GM18498 (cell line): ENCODE data around the gene NT5DC3.

Experiments
- ATAC-seq: cut with Tn5 transposase; IDR thresholded peaks from one replicate; pipeline ENCODE4 v1.9.1; 2021; ENCODE audit warnings: mild to moderate bottlenecking, moderate library complexity; ENCODE audit not compliant: unreplicated experiment

The NT5DC3 gene

DNA sequence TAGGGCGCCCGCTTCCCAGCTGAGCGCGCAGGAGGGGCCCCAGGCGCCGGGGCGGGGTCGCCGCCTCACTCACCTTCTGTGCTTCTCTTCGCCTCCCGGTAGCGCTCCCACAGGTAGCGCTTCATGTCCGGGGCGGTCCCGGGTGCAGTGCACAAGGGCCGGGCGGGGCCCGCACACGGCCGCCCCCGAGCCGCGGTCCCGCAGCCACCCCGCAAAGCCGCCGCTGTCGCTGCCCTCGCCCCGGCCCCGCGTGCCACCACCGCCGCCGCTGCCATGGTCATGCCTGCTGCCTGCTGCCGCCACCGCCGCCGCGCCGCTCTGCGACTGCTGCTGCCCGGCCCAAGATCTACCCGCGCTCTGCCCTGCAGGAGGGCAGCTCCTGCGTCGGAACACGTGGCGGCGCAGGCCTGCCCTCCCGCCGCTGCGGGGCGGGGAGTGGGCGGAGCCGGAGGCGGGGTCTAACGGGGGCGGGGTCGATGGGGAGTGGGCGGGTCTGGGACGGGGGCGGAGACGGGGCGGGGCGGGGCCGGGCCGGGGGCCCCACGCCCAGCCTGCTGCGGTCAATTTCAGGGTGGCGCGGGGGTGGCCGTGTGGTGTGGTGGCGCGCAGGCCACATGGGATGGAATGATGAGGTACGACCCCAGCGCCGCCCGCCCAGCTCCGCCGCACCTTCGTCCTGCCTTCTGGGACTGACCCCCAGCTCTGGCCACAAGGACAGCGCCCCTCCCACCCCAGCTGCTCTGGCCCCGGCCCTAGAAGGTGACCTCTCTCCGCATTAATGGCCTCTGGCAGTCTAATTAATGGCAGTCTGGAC lies at the start of gene NT5DC3:
TSS of gene NT5DC3 (minus strand) at position 359 of the 814 bp plus-strand sequence. CDS start at position 281, 78 bp downstream.
- ATAC-seq = peak; percentile 87

DNA sequence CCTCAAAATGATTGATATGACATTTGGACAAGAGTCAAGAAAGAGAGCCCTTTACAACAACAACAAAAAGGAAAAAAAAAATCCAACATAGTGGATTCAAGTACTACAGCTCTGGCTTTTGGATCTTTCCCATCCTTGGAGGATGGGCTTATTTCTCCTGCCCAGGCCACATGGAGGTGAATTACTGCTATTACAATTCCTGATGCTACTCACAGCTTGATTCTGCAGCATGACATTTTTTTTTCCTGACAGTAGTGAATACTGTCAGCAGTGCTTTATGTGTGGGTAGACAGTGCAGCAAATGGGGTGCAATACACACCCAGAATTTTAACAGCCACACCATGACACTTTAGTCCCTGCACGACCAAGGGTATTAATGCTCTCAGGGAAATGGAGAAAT lies 46.7 kb upstream of the NT5DC3 start:
- ATAC-seq = no peak

DNA sequence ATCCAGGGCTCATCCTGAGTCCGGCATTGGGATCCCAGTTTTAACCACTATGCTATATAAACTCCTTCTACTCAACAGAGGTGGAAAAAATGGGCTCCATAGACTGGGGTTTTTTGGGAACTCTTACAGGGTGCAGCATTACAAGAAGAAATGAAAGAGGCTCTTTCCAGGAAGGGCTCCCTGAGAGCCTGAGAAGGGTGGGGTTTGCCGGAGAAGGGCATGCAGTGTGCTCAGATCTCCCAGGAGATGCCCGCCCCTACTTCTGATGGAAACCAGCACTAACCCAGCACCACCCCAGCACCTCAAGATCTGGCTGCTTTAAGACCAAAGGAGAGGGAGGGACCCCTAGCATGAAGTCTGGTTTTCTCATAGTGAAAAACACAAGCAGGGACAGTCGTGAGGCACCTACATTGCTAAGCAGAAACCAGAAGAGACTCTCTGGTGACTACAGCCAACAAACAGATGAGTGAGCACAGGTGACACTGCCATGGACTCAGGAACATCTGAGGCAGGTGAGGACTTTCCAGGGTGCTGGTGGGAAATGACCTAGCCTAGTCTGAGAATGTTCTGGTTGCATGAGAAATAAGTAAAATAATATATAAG lies 45.3 kb upstream of the NT5DC3 start:
- ATAC-seq = no peak

DNA sequence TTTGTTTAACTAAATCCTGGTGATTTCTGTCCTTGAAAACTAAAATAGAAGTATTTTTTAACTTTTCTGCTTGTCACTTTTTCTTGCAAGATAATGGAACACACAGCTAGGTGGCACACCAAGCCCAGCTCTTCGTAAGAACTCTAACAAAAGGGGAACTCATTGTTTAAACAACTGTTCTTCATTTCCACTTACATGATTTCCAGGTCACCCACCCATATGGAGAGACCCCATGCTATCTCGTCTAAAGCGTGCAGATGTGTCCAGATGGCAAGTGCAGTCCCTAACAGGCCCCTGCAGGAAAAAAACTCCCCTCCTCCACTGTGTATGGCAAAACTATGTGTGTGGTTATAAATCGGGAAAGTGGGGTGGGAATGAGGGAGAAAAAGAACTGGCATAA lies 43.3 kb upstream of the NT5DC3 start:
- no peak for ATAC-seq

DNA sequence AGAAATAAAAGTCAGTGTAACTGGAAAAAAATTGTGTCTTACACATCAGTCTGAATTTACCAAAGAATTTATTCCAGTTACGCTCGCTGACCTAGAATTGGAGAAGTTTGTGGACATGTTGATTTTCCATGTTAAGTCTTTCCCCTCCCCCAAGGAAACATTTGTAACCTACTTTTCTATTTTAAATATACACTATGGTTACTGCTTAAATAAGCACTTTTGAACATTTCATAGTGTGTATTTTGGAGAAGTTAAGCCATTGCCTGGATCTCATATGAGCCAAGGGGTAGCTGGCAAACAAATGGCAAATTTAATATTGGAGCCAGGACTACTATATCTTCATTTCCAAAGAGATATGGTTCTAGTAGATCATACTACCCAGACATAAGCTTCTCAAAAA lies 42.9 kb upstream of the NT5DC3 start:
- no peak for ATAC-seq

DNA sequence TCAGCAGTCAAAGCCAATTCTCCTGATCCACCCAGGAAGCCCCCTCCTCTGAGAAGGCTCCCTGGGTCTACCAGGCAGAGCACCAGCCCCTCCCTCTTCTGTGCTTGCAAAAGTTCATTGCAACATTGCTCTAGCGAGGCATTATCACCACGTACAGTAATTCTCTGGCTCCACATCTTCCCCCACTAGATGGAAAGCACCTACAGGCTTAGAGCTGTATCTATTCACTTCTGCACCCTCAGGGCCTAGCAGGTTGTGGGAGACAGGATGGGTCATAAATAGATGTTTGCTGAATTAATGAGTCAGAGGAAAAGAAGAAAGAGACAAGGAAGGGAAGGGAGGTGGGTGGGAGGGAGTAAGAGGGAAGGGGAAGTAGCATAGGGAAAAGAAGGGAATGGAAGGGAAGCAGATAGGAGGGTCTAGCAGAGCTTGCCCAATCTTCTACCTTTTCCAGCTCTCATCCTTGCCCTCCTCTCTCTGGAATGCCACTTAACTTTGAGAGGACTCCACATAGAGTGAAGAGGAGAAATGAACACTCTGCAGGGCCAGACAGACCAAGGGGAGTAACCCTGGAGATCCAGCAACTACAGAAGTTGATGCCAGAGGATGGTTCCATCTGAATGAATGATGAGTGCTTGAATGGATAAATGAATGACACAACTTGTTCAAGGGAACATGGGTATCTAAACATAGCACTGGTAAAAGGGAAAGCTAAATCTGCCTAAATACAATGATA lies 42.0 kb upstream of the NT5DC3 start:
- ATAC-seq = no peak

DNA sequence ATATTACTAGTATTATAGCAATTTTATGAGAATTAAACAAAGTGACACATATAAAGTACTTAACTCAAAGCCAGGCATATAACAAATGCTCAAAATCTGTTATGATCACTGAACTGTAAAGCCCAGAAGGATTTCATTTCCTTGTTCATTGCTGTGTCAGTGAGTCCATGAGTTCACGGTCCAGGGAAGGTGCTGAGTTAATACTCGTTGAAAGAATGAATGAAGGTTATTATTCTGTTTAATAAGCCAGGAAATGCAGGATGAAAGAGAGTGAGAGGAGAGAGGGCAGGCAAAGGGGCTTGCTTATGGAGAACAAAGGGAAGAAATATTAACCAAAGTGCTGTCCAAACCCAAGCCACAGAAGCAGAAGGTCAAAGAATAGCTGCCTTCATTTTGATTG lies 40.2 kb upstream of the NT5DC3 start:
- ATAC-seq = no peak

DNA sequence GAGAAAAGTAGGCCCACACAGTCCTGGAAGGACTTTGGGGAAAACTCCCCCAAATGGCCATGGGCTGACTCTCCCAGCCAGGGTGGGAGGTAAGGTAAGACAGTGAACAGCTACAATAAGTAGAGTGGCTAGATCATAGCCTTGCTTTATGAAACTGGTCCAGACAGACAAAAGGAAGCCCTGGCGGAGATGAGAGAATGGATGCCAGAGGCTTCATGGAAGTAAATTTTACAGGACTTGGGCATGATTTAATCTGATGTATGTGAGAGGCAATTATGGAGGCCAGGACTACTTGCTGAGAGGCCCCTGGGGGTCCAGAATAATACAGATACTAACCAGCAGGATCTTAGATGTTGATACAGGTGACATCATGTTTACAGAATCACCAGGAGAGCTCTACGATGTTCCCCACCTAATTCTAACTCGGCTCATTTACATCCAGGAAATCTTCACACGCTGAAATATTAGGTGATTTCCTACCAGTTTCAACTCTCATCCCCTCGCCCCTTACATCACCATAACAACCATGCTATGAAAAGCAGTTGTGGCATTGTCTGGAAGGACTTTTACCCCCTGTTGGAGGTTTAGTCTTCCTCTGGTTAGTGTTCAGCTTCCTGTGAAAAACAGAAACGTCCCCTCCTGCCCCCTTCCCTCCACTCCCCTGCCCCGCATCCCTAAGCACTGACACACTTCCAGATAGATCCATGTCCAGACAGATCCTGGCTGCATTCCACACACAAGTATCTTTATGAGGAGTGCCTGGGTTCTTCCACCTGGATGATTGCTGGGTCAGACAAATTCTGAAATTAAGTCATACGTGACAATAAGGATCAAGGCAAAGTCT lies 39.5 kb upstream of the NT5DC3 start:
- no peak for ATAC-seq

DNA sequence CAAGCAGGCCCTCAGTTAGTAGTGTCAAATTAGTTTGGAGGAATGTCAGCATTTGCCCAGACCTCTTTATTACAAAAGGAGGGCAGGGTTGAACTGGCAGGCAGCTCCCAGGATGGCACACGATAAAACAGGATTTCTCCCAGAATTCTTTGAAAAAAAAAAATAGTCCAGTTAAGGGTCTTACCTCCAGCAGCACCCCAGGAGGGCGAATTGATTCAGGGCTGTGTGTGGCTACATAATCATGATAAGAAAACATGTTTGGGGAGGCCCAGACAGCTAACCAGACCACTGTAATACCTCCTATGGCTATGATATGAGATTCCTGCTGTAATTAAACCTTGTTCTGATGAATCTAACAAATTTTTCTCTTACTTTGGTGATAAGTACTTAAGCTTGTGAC lies 38.8 kb upstream of the NT5DC3 start:
- ATAC-seq = no peak

DNA sequence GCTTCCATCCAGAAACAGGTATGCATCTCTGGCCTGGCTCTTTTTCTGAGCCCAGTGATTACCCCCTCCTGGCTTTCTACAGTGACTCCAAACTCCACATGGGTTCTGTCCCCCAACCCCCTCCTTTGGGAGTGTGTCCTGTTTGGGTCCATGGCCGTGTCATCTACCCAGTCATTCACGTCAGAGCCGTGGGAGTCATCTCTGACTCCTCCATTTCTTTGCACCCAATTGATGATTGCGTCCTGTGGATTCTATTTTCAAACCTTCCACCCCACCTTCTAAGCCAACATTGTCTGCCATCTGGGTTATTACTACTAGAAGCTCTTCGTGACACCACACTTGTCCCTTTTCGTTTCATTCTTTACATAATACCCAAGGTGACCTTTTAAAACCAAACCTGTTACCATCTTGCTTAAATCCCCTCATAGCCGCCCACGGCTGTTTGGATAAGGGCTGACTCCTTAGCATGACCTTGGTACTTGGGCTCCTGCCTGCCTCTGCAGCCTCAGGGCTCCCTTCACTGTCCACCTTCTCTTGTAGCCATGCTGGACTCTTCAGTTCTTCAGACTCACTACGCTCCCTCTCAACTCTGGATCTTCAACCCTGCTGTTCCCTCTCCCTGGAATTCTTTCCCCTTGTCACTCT lies 38.1 kb upstream of the NT5DC3 start:
- ATAC-seq = no peak

DNA sequence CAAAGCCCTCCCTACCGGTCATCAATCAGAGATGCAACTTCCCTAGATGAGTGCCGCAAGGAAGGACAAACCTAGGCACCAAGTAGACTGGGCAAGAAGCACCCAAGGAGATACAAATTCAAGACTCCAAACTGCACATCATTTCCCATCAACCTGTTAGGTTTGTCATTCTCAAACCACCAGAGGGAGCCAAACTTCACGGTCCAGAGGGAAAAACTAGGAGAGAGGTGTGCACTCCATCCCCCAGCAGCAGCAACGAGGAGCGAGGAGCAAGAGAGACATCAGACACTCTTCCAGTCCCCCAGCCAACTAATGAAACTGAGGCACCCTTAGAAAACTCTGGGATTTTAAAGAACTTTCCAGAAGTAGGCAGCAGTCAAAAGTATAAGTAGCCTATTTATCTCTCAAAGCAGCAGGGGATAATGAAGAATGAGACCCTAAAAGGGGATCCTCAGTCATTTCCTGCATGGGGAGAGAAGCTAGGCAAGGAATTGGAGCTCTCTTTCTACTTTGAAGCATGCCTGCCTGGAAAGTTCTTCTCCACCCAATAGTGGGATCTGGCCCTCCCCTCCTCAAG lies 37.0 kb upstream of the NT5DC3 start:
- no peak for ATAC-seq

DNA sequence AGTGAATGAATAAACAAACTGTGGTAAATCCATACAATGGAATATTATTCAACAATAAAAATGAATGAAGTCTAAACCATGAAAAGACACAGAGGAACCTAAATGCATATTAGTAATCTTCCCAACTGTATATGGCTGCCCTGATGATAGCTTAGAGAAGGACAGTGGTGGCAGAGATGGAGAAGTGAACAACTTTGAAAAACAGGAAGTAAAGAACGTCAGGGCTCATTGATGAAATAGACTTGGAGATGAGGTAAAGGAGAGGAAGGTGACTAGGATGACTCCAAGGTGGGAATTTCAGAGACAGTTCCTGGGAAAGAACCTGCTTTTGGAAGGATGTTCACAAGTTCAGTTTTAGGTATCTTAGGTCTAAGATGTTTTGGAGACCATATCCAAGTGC lies 36.3 kb upstream of the NT5DC3 start:
- no peak for ATAC-seq

DNA sequence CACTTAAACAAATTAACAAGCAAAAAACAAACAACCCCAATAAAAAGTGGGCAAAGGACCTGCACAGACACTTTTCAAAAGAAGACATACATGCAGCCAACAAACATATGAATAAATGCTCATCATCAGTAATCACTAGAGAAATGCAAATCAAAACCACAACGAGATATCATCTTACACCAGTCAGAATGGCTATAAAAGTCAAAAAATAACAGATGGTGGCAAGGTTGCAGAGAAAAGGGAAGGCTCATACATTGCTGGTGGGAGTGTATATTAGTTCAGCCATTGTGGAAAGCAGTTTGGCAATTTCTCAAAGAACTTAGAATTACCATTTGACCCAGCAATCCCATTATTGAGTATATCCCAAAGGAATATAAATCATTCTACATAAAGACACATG lies 34.6 kb upstream of the NT5DC3 start:
- ATAC-seq = no peak

DNA sequence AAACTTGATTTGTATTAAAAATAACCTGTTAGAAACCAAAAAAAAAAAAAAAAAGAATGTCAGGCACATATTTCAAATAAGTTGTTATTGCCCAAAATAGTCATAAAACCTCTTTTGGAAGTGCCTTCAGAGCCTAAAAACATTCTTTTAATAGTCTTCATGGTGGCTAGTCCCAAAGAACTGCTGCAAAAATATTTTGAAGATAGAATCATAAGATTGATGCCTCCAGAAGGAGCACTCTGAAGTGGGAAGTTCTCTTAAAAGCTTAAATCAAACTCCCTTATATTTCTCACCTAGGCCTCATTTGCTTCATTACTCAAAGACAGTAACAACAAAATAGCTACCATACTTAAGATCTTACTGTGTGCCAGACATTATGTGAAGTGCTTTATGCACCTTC lies 27.2 kb upstream of the NT5DC3 start:
- no peak for ATAC-seq

DNA sequence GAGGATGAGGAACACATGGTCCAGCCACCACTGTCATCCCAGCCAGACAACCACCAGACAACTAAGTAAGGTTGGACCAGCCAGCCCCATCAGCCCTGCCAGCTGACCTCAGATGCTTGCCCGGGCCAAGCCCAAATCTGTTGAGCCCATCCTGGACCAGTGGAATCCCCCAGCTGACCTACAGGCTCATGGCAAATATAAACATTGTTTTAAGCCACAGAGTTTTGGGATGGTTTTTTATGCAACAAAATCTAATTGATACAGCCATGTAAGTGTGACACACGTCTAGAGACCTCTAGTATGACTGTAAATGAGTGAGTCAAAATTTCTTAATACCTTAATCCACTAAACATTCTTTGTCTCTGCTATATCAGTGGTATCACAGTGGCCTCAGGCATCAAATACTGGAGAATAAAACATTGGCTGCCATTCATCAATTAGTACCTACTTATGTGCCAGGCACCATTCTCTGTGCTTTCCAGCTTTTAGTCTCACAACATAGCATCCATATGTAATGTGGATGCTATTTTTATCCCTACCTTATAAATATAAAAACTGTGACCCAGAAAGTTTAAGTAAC lies 24.2 kb upstream of the NT5DC3 start:
- no peak for ATAC-seq

DNA sequence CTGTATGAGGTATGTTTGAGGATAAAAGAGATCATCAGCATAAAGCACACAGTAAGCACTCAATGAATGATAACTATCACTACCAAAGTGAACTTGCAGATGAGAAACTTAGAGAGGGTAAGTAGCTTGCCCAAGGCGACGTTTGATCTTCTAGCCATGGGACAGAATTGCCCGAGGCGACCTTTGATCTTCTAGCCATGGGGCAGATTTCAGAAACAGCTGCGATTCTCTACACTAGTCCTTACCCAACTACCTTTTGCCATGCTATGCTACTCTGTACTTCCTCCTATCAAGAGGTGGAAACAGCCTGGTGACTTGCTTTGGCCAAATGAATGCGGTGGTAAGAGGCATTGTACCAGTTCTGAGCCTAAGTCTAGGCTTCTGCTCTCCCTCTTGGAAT lies 23.7 kb upstream of the NT5DC3 start:
- ATAC-seq = no peak

DNA sequence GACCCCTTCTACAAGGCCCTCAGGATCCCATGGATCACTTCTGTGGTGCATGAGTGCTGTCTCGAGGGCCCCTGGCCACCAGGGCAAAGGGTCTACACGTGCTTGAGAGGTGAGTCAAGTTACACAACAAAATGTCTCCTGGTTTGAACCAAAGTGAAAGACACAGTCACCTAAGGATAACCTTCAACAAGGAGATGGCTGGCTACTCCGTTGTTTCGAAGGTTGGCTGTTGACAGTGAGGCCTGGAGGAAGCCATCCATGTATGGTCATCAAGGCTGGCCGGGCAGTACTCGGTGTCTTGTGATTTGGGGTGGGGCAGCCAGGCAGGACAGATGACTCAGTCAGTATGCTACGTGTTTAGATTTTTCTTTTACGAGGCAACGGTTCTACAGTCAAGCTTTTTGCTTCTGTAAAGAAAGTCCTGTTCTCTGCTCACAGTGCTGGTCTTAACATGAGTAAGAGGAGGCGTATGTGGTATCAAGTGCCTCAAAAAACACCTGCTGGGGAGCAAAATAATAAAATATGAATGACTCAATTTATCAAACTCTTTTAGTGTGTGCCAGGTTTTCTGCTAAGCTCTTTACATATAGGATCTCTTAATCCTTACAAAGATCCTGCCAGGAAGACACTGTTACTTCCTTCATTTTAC lies 18.0 kb upstream of the NT5DC3 start:
- no peak for ATAC-seq

DNA sequence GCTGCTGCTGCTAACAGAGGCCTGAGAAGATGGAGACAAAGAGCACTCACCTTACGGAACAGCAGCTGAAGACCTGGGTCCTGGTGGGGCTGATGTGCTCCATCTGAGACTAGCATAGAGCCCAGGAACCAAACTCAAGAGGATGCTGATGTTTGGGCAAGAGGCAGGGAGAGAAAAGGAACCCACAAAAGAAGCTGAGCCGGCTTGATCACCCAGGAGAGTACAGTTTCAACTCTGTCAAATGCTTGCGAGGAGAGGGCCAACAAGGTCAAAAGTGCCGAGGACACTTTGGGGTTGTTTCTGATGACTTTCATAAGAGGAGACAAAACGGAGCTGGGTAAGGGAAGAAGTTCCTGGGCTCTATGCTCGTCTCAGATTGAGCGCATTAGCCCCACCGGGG lies 17.3 kb upstream of the NT5DC3 start:
- ATAC-seq = no peak

DNA sequence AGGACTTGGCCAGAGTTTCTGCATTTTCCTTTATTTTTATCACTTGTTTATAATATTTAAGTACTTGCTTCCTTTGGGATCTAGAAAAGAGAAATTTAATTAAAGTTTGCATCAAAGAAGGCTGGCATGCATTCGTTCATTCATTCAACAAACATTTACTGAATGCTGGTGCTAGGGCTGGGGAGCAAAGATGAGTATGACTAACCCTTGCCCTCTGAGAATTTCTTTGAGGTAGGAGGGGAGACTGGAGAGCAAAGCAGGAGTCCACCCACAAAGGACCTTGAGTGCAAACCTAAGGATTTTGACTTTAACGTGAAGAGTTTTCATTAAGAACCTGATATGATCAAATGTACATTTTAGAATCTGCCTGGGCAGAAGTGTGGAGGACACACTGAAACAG lies 16.1 kb upstream of the NT5DC3 start:
- ATAC-seq = no peak
